HepG2 (cell line): ENCODE measurements around the gene CDH13. TPM values are rescaled to one million over a fixed set of nuclear protein-coding genes. Genes with fewer than 3 reads are reported as not detected.

Experiments
- ATAC-seq: fragments of 200-7000 bp; cut with Tn5 transposase; 3 replicates; pipeline ENCODE4 v1.9.1; 2020; ENCODE audit warnings: mild to moderate bottlenecking, moderate library complexity
- BruUV-seq: library from RNA; stranded (reverse); fragments of 400-500 nt; replicated peaks from 2 replicates; lab custom pipeline; 2021; lab: Mats Ljungman, UMichigan
- CTCF ChIA-PET: fragments of 300-600 bp; formaldehyde crosslinking; extraction: SDS; loops from one replicate; lab custom pipeline; 2021; ENCODE audit warnings: low total read pairs, inconsistent platforms, low intra/inter-chr PET ratio; lab: Yijun Ruan, JAX
- POLR2A ChIA-PET: fragments of 350-600 bp; sonication (Branson Sonifier 250); formaldehyde crosslinking; loops from one replicate; lab custom pipeline; 2020; ENCODE audit warnings: antibody characterized with exemption, inconsistent platforms; lab: Yijun Ruan, JAX
- DNase-seq: peaks from one replicate; pipeline ENCODE4 v3.0.0-alpha.2; 2015; ENCODE audit warnings: low spot score
- FAIRE-seq: peaks from 3 replicates; lab custom pipeline; 2011; peaks lifted over from hg19 to GRCh38; lab: Jason Lieb, UNC
- H2AFZ ChIP-seq: one replicate; pipeline ENCODE4 v1.6.1; 2011; ENCODE audit warnings: low read length, inconsistent platforms
- H3K27ac ChIP-seq: fragments of 300-600 bp; 3 replicates; pipeline ENCODE4 v1.8.0; 2011; ENCODE audit warnings: mixed run types, mild to moderate bottlenecking, mixed read lengths, low read length, inconsistent platforms; ENCODE audit not compliant: insufficient read depth; ENCODE audit errors: extremely low read length
- H3K27me3 ChIP-seq, 2 experiments: fragments of 200-600 bp in 1 of 2; 2 replicates in 1 of 2; 3 replicates in 1 of 2; pipeline versions ENCODE4 v1.6.0 to v1.8.0; 2011; ENCODE audit warnings: low read length in 2 of 2, mild to moderate bottlenecking in 2 of 2, moderate library complexity in 2 of 2, inconsistent platforms in 1 of 2; ENCODE audit not compliant: insufficient read depth in 2 of 2, control insufficient read depth in 1 of 2
- H3K36me3 ChIP-seq, 2 experiments: fragments of 200-600 bp in 1 of 2; replicated peaks in 1 of 2; 2 replicates in 1 of 2; 3 replicates in 1 of 2; pipeline versions ENCODE4 v1.5.1 to v1.8.0; 2011; ENCODE audit warnings: low read length in 2 of 2, inconsistent platforms in 1 of 2; ENCODE audit not compliant: insufficient read depth in 2 of 2, control insufficient read depth in 1 of 2
- H3K4me1 ChIP-seq: 2 replicates; pipeline ENCODE4 v1.5.1; 2012; ENCODE audit warnings: low read length, inconsistent platforms; ENCODE audit not compliant: insufficient read depth
- H3K4me2 ChIP-seq: 2 replicates; pipeline ENCODE4 v1.6.0; 2011; ENCODE audit warnings: low read depth, low read length, inconsistent platforms
- H3K4me3 ChIP-seq, 3 experiments: fragments of 200-600 bp in 1 of 3; sonication (generic), shearing (Covaris generic) in 1 of 3; replicated peaks in 1 of 3; 2 replicates each; pipeline ENCODE4 v1.5.1; 2011 to 2016; ENCODE audit warnings: low read length in 3 of 3, inconsistent platforms in 2 of 3, low read depth in 2 of 3, mild to moderate bottlenecking in 2 of 3, control low read depth in 1 of 3, mixed read lengths in 1 of 3; ENCODE audit not compliant: insufficient read depth in 1 of 3
- H3K79me2 ChIP-seq: one replicate; pipeline ENCODE4 v1.6.1; 2011; ENCODE audit warnings: low read length, inconsistent platforms; ENCODE audit not compliant: insufficient read depth
- H3K9ac ChIP-seq: 2 replicates; pipeline ENCODE4 v1.6.0; 2011; ENCODE audit warnings: mild to moderate bottlenecking, low read depth, low read length, inconsistent platforms; ENCODE audit not compliant: insufficient read depth
- H3K9me3 ChIP-seq: 2 replicates; pipeline ENCODE4 v1.5.1; 2012; ENCODE audit warnings: mild to moderate bottlenecking, low read length
- H4K20me1 ChIP-seq: 2 replicates; pipeline ENCODE4 v1.6.0; 2011; ENCODE audit warnings: inconsistent platforms, mild to moderate bottlenecking, low read length, moderate library complexity; ENCODE audit not compliant: insufficient read depth
- ARID2 ChIP-seq: sonication (generic); formaldehyde crosslinking; IDR thresholded peaks from 2 replicates; pipeline ENCODE4 v1.8.1; 2022; ENCODE audit warnings: mild to moderate bottlenecking, missing genetic modification reagents, borderline replicate concordance
- HNF1B ChIP-seq: sonication (generic); formaldehyde crosslinking; IDR thresholded peaks from 2 replicates; pipeline ENCODE4 v1.5.1; 2020; ENCODE audit warnings: mild to moderate bottlenecking, moderate library complexity, missing genetic modification reagents
- HNRNPL ChIP-seq: fragments of 200-400 bp; formaldehyde crosslinking; IDR thresholded peaks from 2 replicates; pipeline ENCODE4 v1.6.1; 2017; ENCODE audit warnings: mild to moderate bottlenecking, low read depth, low read length
- ISX ChIP-seq: sonication (generic); formaldehyde crosslinking; conservative IDR thresholded peaks from 2 replicates; pipeline ENCODE4 v1.5.0; 2020; ENCODE audit warnings: missing genetic modification reagents
- MEIS2 ChIP-seq: sonication (generic); formaldehyde crosslinking; IDR thresholded peaks from 2 replicates; pipeline ENCODE4 v1.9.0; 2021; ENCODE audit warnings: mild to moderate bottlenecking, missing genetic modification reagents
- MLLT10 ChIP-seq: sonication (generic); formaldehyde crosslinking; IDR thresholded peaks from 2 replicates; pipeline ENCODE4 v1.4.0; 2020; ENCODE audit warnings: missing genetic modification reagents
- POGZ ChIP-seq: sonication (generic); formaldehyde crosslinking; IDR thresholded peaks from 2 replicates; pipeline ENCODE4 v1.4.0; 2020; ENCODE audit warnings: mild to moderate bottlenecking, missing genetic modification reagents
- PREB ChIP-seq: sonication (generic); formaldehyde crosslinking; IDR thresholded peaks from 2 replicates; pipeline ENCODE4 v1.4.0; 2020; ENCODE audit warnings: missing genetic modification reagents
- SALL2 ChIP-seq: sonication (generic); formaldehyde crosslinking; IDR thresholded peaks from 2 replicates; pipeline ENCODE4 v1.8.1; 2023; ENCODE audit warnings: mild to moderate bottlenecking, missing genetic modification reagents, inconsistent platforms
- SATB2 ChIP-seq: sonication (generic); formaldehyde crosslinking; IDR thresholded peaks from 2 replicates; pipeline ENCODE4 v1.5.0; 2020; ENCODE audit warnings: missing genetic modification reagents
- SIX4 ChIP-seq: sonication (generic); formaldehyde crosslinking; IDR thresholded peaks from 2 replicates; pipeline ENCODE4 v1.4.0; 2020; ENCODE audit warnings: missing genetic modification reagents
- TARDBP ChIP-seq: sonication (generic); formaldehyde crosslinking; IDR thresholded peaks from 2 replicates; pipeline ENCODE4 v1.8.0; 2022; ENCODE audit warnings: mild to moderate bottlenecking, missing genetic modification reagents
- TOE1 ChIP-seq: sonication (generic); formaldehyde crosslinking; IDR thresholded peaks from 2 replicates; pipeline ENCODE4 v1.4.0; 2020; ENCODE audit warnings: mild to moderate bottlenecking, missing genetic modification reagents
- ZNF224 ChIP-seq: sonication (generic); formaldehyde crosslinking; IDR thresholded peaks from 2 replicates; pipeline ENCODE4 v1.5.0; 2020; ENCODE audit warnings: mild to moderate bottlenecking, missing genetic modification reagents
- ZNF775 ChIP-seq: sonication (generic); formaldehyde crosslinking; IDR thresholded peaks from 2 replicates; pipeline ENCODE4 v1.4.0; 2020; ENCODE audit warnings: missing genetic modification reagents, mild to moderate bottlenecking, moderate library complexity, borderline replicate concordance
- ZNF879 ChIP-seq: sonication (generic); formaldehyde crosslinking; IDR thresholded peaks from 2 replicates; pipeline ENCODE4 v1.8.1; 2023; ENCODE audit warnings: missing genetic modification reagents
- WGBS: methylation state at CpG from one replicate; pipeline ENCODE4 v1.1.6; 2017; ENCODE audit warnings: low lambda C conversion rate; 5-methylcytosine and 5-hydroxymethylcytosine counted together
- in situ Hi-C: cut with HindIII; loops from 2 replicates; pipeline ENCODE4 v1.10.0; 2017; ENCODE audit warnings: low pct_unique_long_range_greater_than_20kb; ENCODE audit not compliant: extremely low pct_ligation_motif_present
- intact Hi-C: fragments of 100-400 bp; cut with micrococcal nuclease; formaldehyde crosslinking; loops from one replicate; pipeline ENCODE4 v1.10.0; 2022; ENCODE audit not compliant: unreplicated experiment
- polyA plus RNA-seq, 8 experiments: library from polyadenylated mRNA; depleted of rRNA in 3 of 8; stranded (reverse) in 7 of 8; unstranded in 1 of 8; fragments of >200 nt; fragmentation: Illumina TruSeq in 4 of 8; extraction: Trizol in 4 of 8; gene quantifications; 2 replicates each; pipeline versions ENCODE4 v1.2.1 to v1.2.3, GENCODE V29; 2011 to 2016; ENCODE audit warnings: low read depth in 4 of 8, missing spikeins in 1 of 8, mixed read lengths in 1 of 8; ENCODE audit not compliant: insufficient read depth in 1 of 8
- total RNA-seq, 5 experiments: library from RNA; depleted of rRNA; stranded (reverse); fragments of >200 nt; fragmentation: Illumina TruSeq; extraction: Trizol; gene quantifications; 2 replicates each; pipeline ENCODE4 v1.2.3, GENCODE V29; 2016; ENCODE audit warnings: low read depth in 1 of 5

Gene CDH13
- total and polyA plus RNA-seq, 2 of the 13 experiments (the other 11 are each of a cell fraction or from before 2014, with no cell fraction given) = not detected

GRCh38 chr16:83724585-83724984 is 1097.8 kb downstream of the CDH13 start (continued):
- TF ChIP-seq SATB2 (CRISPR knock-in tag) (no peak), ARID2 (CRISPR knock-in tag) (no peak), ZNF879 (no peak), SIX4 (CRISPR knock-in tag) (no peak), ISX (CRISPR knock-in tag) (no peak), HNF1B (CRISPR knock-in tag) (no peak)
- TF ChIP-seq, all 625 proteins: peak for 0

- Histone ChIP-seq H3K27ac (no peak overlapping the region), H3K4me1 (no peaks in the 10 kb centered on the region), H4K20me1 (no peaks in the 10 kb centered on the region), H3K9me3 (no peaks in the 10 kb centered on the region), H2AFZ (no peak overlapping the region), H3K9ac (no peak overlapping the region), H3K79me2 (no peaks in the 10 kb centered on the region), H3K36me3 (no peaks in the 10 kb centered on the region), H3K4me3 (no peak overlapping the region), H3K4me2 (no peak overlapping the region), H3K27me3 (peaks cover 1 to 17% of the 10 kb centered on the region in 2 experiments; a peak in 3 of 5 replicates)
- intact Hi-C loops (no loop called here), in situ Hi-C loops (no loop called here)
- ATAC-seq = no peak
- no TSS peak for BruUV-seq
- TF ChIP-seq HNRNPL = no peak
- TF ChIP-seq POGZ (CRISPR knock-in tag) = no peak
- no peak for TF ChIP-seq ZNF224 (CRISPR knock-in tag)
- no peak for TF ChIP-seq MEIS2 (CRISPR knock-in tag)
- TF ChIP-seq ZNF775 (CRISPR knock-in tag) = no peak
- no peak for TF ChIP-seq TARDBP (CRISPR knock-in tag)
- TF ChIP-seq SALL2 (CRISPR knock-in tag) = no peak
- TF ChIP-seq TOE1 (CRISPR knock-in tag) = no peak
- TF ChIP-seq PREB (CRISPR knock-in tag) = no peak
- no peak for TF ChIP-seq MLLT10
- no peak for DNase-seq
- WGBS = 21% methylated on average over 9 of the region's 9 CpGs
- ChIA-PET POLR2A (no interaction called here), CTCF (no interaction called here)
- FAIRE-seq = no peak
Measured at GRCh38 chr16:83725313-83725712, 1098.5 kb downstream of the CDH13 start.
